MCF 10A (cell line): Measurements from ENCODE around the gene SLC27A2. TPM values are rescaled to one million over a fixed set of nuclear protein-coding genes. Genes with fewer than 3 reads are reported as not detected.

Source experiments
- BruUV-seq: library from RNA; stranded (reverse); fragments of 400-500 nt; replicated peaks from 2 replicates; lab custom pipeline; 2021; lab: Mats Ljungman, UMichigan
- CTCF ChIA-PET: fragments of 300-600 bp; sonication (Branson Sonifier 250); formaldehyde crosslinking; extraction: SDS; loops from one replicate; lab custom pipeline; 2021; ENCODE audit warnings: antibody characterized with exemption, inconsistent platforms; lab: Yijun Ruan, JAX
- POLR2A ChIA-PET: fragments of 300-600, 350-650 bp; sonication (Branson Sonifier 250); formaldehyde crosslinking; extraction: SDS; loops from one replicate; lab custom pipeline; 2020; ENCODE audit warnings: antibody characterized with exemption, inconsistent platforms; lab: Yijun Ruan, JAX
- DNase-seq: peaks from one replicate; pipeline ENCODE4 v3.0.0-alpha.2; 2018; ENCODE audit not compliant: unreplicated experiment
- H3K27ac Mint-ChIP-seq: one replicate; pipeline ENCODE4 v1.8.0; 2022; ENCODE audit warnings: mild to moderate bottlenecking, low read depth, mixed read lengths; ENCODE audit not compliant: unreplicated experiment
- H3K27me3 Mint-ChIP-seq: one replicate; pipeline ENCODE4 v1.8.0; 2022; ENCODE audit warnings: mixed read lengths; ENCODE audit not compliant: insufficient read depth, unreplicated experiment
- H3K36me3 Mint-ChIP-seq: one replicate; pipeline ENCODE4 v1.8.0; 2022; ENCODE audit warnings: mild to moderate bottlenecking, moderate library complexity, mixed read lengths; ENCODE audit not compliant: insufficient read depth, unreplicated experiment
- H3K4me1 Mint-ChIP-seq: one replicate; pipeline ENCODE4 v1.8.0; 2022; ENCODE audit warnings: mixed read lengths; ENCODE audit not compliant: insufficient read depth, unreplicated experiment
- H3K4me3 Mint-ChIP-seq: one replicate; pipeline ENCODE4 v1.8.0; 2022; ENCODE audit warnings: mild to moderate bottlenecking, moderate library complexity, mixed read lengths; ENCODE audit not compliant: unreplicated experiment
- H3K9me3 Mint-ChIP-seq: one replicate; pipeline ENCODE4 v1.8.0; 2022; ENCODE audit warnings: mixed read lengths; ENCODE audit not compliant: unreplicated experiment
- intact Hi-C: fragments of 100-400 bp; cut with micrococcal nuclease; formaldehyde crosslinking; loops from 2 replicates; pipeline ENCODE4 v1.14.1; 2022
- total RNA-seq: library from RNA; stranded (reverse); gene quantifications from 2 replicates; pipeline ENCODE4 v1.2.3, GENCODE V29; 2022
- TF ChIP-seq, protein P1 (sequence below): fragments of 200-600 bp; IDR thresholded peaks from one replicate; pipeline ENCODE4 v1.8.0; 2022; ENCODE audit warnings: antibody characterized with exemption, mild to moderate bottlenecking; ENCODE audit not compliant: unreplicated experiment

SLC27A2 gene
- total RNA-seq, 1 experiment from 2014 or later = 0.84 TPM

DNA sequence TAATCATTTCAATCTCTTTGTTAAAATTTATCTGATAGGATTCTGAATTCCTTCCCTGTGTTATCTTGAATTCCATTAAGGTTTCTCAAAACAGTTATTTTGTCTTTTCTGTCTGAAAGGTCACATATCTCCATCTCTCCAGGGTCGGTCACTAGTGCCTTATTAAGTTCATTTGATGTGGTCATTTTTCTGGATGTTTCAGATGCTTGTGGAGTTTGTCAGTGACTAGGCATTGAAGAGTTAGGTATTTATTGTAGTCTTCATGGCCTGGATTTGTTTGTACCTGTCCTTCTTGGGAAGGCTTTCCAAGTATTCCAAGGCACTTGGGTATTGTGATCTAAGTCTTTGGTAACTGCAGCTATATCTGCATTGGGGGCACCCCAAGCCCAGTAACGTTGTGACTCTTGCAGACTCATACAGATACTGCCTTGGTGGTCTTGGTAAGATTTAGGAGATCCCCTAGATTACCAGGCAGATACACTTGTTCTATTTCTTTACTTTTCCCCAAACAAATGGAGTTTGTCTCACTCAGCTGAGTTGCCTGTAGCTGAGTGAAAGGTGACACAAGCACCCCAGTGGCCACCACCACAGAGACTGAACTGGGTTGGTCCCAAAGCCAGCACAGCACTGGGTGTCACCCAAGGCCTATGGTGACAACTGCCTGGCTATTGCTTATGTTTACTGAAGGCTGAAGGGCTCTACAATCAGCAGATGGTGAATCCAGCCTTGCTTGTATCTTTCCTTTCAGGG is 18.9 kb upstream of the SLC27A2 start:
- POLR2A ChIA-PET = no interaction called here
- Mint-ChIP-seq H3K27ac (no peak overlapping the region), H3K4me1 (peaks cover 21% of the 10 kb centered on the region), H3K36me3 (no peaks in the 10 kb centered on the region), H3K4me3 (no peak overlapping the region), H3K27me3 (no peaks in the 10 kb centered on the region), H3K9me3 (no peaks in the 10 kb centered on the region)
- intact Hi-C loops = no loop called here
- CTCF ChIA-PET = interaction anchor here (0.6 to 1.6 kb wide), 3 partner anchors 8 to 1307 kb away, joined by 3 to 5 read pairs (median 3); no protein-coding TSS in a partner anchor
- DNase-seq = no peak
- no TSS peak for BruUV-seq
- TF ChIP-seq, protein P1, sequence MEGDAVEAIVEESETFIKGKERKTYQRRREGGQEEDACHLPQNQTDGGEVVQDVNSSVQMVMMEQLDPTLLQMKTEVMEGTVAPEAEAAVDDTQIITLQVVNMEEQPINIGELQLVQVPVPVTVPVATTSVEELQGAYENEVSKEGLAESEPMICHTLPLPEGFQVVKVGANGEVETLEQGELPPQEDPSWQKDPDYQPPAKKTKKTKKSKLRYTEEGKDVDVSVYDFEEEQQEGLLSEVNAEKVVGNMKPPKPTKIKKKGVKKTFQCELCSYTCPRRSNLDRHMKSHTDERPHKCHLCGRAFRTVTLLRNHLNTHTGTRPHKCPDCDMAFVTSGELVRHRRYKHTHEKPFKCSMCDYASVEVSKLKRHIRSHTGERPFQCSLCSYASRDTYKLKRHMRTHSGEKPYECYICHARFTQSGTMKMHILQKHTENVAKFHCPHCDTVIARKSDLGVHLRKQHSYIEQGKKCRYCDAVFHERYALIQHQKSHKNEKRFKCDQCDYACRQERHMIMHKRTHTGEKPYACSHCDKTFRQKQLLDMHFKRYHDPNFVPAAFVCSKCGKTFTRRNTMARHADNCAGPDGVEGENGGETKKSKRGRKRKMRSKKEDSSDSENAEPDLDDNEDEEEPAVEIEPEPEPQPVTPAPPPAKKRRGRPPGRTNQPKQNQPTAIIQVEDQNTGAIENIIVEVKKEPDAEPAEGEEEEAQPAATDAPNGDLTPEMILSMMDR = no peak

DNA sequence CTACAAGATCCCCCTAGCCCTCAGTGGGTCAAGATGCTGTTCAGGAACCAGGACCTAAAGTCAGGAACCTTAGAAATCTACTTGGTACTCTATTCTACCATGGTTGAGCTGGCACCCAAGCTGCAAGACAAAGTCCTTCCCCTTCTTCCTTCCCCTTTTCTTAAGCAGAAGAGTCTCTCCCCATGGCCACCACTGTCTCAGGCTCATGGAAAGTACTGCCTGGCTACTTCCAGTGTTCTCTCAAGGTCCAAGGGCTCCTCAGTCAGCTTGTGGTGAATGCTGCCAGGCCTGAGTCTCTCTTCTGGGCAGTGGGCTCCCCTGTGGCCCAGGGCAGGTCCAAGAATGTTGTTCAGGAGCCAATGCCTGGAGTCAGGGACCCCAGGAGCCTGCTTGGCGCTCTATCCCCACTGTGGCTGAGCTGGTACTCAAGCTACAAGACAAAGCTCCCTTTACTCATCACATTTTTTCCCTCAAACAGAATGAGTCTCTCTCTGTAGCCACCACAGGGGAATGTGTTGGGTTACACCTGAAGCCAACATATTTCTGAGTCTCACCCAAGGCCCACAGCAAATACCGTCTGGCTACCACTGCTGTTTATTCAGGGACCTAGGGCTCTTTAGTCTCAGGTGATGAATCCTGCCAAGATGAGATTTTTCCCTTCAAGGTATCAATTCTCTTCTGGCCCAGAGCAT is 18.1 kb upstream of the SLC27A2 start:
- Mint-ChIP-seq H3K27me3 (no peaks in the 10 kb centered on the region), H3K36me3 (no peaks in the 10 kb centered on the region), H3K4me3 (no peak overlapping the region), H3K9me3 (no peaks in the 10 kb centered on the region), H3K4me1 (peaks cover 21% of the 10 kb centered on the region), H3K27ac (no peak overlapping the region)
- intact Hi-C loops = no loop called here
- BruUV-seq = no TSS peak
- no peak for DNase-seq
- ChIA-PET CTCF (interaction anchor here (0.5 to 1.6 kb wide), 5 partner anchors 9 to 1308 kb away, joined by 3 to 5 read pairs (median 3); no protein-coding TSS in a partner anchor), POLR2A (no interaction called here)
- TF ChIP-seq, protein P1 = no peak

DNA sequence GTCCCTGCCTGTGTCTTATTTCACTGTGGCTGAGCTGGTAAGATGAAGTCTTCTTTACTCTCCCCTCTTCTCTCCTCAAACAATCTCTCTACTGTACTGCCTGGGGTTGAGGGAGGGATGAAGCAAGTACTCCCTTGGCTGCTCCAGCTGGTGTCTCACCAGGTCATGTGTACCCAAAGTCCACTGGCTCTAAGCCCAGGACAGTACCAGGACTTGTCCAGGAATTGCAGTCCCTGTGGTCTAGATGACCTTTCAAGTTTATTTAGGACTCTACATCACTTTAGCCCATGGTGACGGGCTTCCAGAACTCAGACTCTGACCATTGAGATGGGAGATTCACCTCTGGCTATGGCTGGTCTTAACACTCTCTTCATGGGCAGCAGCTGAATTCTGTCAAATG is 17.5 kb upstream of the SLC27A2 start:
- ChIA-PET POLR2A (no interaction called here), CTCF (interaction anchor here (0.5 to 1.6 kb wide), 3 partner anchors 10 to 186 kb away, joined by 3 to 5 read pairs (median 3); no protein-coding TSS in a partner anchor)
- Mint-ChIP-seq H3K27ac (no peak overlapping the region), H3K36me3 (no peaks in the 10 kb centered on the region), H3K9me3 (no peaks in the 10 kb centered on the region), H3K27me3 (no peaks in the 10 kb centered on the region), H3K4me3 (no peak overlapping the region), H3K4me1 (peaks cover 21% of the 10 kb centered on the region)
- TF ChIP-seq, protein P1 = no peak
- DNase-seq = no peak
- intact Hi-C loops = no loop called here
- BruUV-seq = no TSS peak

DNA sequence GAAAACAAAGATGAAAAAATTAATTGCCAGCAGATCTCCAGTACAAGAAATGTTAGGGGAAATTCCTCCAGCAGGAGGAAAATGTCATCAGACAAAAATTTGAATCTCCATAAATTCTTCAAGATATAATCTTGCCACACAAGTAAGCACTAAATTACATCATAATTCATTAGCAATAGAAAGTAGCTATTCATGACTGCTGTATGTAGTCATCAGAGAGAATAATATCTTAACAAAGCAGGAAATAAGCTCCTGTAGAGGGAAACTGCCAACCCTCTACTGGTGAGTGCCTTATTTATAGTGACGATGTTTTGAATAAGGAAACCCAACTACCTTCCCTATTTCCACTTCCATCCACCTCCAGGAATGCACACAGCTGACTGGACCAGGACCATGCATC is 15.8 kb upstream of the SLC27A2 start:
- no TSS peak for BruUV-seq
- CTCF ChIA-PET = interaction anchor here (0.6 to 1.6 kb wide), 4 partner anchors 18 to 150 kb away, joined by 3 to 7 read pairs (median 5); no protein-coding TSS in a partner anchor
- DNase-seq = peak; percentile 20

More for the DNA sequence above, 15.8 kb upstream of the SLC27A2 start:
- POLR2A ChIA-PET = interaction anchor here (0.7 to 1.4 kb wide), 3 partner anchors 16 to 189 kb away, joined by 3 read pairs; partner anchors contain the start of genes GABPB1 and SLC27A2
- Mint-ChIP-seq H3K36me3 (no peaks in the 10 kb centered on the region), H3K27me3 (no peaks in the 10 kb centered on the region), H3K4me1 (peaks cover 21% of the 10 kb centered on the region), H3K27ac (peak overlapping the region; percentile 54), H3K9me3 (no peaks in the 10 kb centered on the region), H3K4me3 (no peak overlapping the region)
- TF ChIP-seq, protein P1 = no peak
- intact Hi-C loops = no loop called here
